Fibroblast of lung (primary cell): ENCODE data around the gene LDAH.

Experiments
- CTCF ChIP-seq, 2 donors: IDR thresholded peaks in 1 of 2; conservative IDR thresholded peaks in 1 of 2; 1 replicate in 1 of 2; 2 replicates in 1 of 2; pipeline ENCODE4 v1.5.1; 2011 to 2012; ENCODE audit warnings: low read length in 2 of 2, control low read depth in 1 of 2, inconsistent platforms in 1 of 2, low read depth in 1 of 2, mild to moderate bottlenecking in 1 of 2
- EZH2 ChIP-seq: IDR thresholded peaks from 2 replicates; pipeline ENCODE4 v1.5.1; 2012; ENCODE audit warnings: low read length, control low read depth, mild to moderate bottlenecking; ENCODE audit errors: missing control alignments

- TF ChIP-seq CTCF (conservative IDR thresholded peaks at IDR 0.05 in 1 of 2, IDR thresholded peaks at IDR 0.05 in 1 of 2; ENCODE audit: low read depth in 1 of 2, low read length in 2 of 2) (no peak), EZH2 (no peak)
Observed at GRCh38 chr2:20660506-20661420, 162.1 kb downstream of the LDAH start.
